SK-N-SH treated with all-trans-retinoic acid at 6 μM for 48 hours (cell line): ENCODE data around the gene TFEB.

Experiments
- CREB5 ChIP-seq: fragments of 250-450 bp; sonication (Bioruptor Pico); IDR thresholded peaks from 2 replicates; pipeline ENCODE4 v1.5.1; 2020; ENCODE audit warnings: low read depth, mild to moderate bottlenecking, moderate library complexity
- CSDC2 ChIP-seq: fragments of 250-450 bp; sonication (Bioruptor Pico); IDR thresholded peaks from 2 replicates; pipeline ENCODE4 v1.5.0; 2020; ENCODE audit warnings: mild to moderate bottlenecking, moderate library complexity
- CSRNP3 ChIP-seq: fragments of 250-450 bp; sonication (Bioruptor Pico); IDR thresholded peaks from 2 replicates; pipeline ENCODE4 v1.5.1; 2021; ENCODE audit warnings: mild to moderate bottlenecking, moderate library complexity
- GLIS3 ChIP-seq: fragments of 250-450 bp; sonication (Bioruptor Pico); IDR thresholded peaks from 2 replicates; pipeline ENCODE4 v1.5.0; 2020; ENCODE audit warnings: mild to moderate bottlenecking, moderate library complexity
- RARB ChIP-seq: fragments of 250-450 bp; sonication (Bioruptor Pico); IDR thresholded peaks from 2 replicates; pipeline ENCODE4 v1.8.0; 2021; ENCODE audit warnings: mild to moderate bottlenecking, moderate library complexity
- TCF4 ChIP-seq: fragments of 250-450 bp; sonication (Bioruptor Pico); IDR thresholded peaks from 2 replicates; pipeline ENCODE4 v1.8.0; 2021; ENCODE audit warnings: mild to moderate bottlenecking, moderate library complexity, borderline replicate concordance
- ZC3H10 ChIP-seq: fragments of 250-450 bp; sonication (Bioruptor Pico); IDR thresholded peaks from 2 replicates; pipeline ENCODE4 v1.5.1; 2021; ENCODE audit warnings: mild to moderate bottlenecking, moderate library complexity
- ZNF8 ChIP-seq: fragments of 450-650 bp; formaldehyde crosslinking; IDR thresholded peaks from 2 replicates; pipeline ENCODE4 v1.5.0; 2020; ENCODE audit warnings: mild to moderate bottlenecking, moderate library complexity

- TF ChIP-seq CREB5 (CRISPR knock-in tag), result no peak
- TF ChIP-seq GLIS3 (CRISPR knock-in tag), result no peak
- TF ChIP-seq CSRNP3 (CRISPR knock-in tag), result no peak
- no peak for TF ChIP-seq ZNF8 (CRISPR knock-in tag)
- no peak for TF ChIP-seq RARB (CRISPR knock-in tag)
- no peak for TF ChIP-seq TCF4 (CRISPR knock-in tag)
- no peak for TF ChIP-seq ZC3H10 (CRISPR knock-in tag)
- no peak for TF ChIP-seq CSDC2 (CRISPR knock-in tag)
These were observed 98.0 kb downstream of the TFEB start for GRCh38 chr6:41637194-41638001.
